Dendritic cell treated with granulocyte-macrophage colony-stimulating factor and Interleukin-4, amounts not matched to agents 40 ng/mL and 50 ng/mL, for 4 days (primary cell): Measurements from ENCODE around the gene OS9.

Experiments used
- H3K27ac Mint-ChIP-seq: one replicate; pipeline ENCODE4 v1.8.0; 2022; ENCODE audit warnings: mild to moderate bottlenecking, mixed read lengths
- H3K27me3 Mint-ChIP-seq: one replicate; pipeline ENCODE4 v1.8.0; 2022; ENCODE audit warnings: mild to moderate bottlenecking, mixed read lengths
- H3K36me3 Mint-ChIP-seq: one replicate; pipeline ENCODE4 v1.8.0; 2022; ENCODE audit warnings: low read depth, mixed read lengths
- H3K4me1 Mint-ChIP-seq: one replicate; pipeline ENCODE4 v1.8.0; 2022; ENCODE audit warnings: low read depth, mixed read lengths
- H3K4me3 Mint-ChIP-seq: one replicate; pipeline ENCODE4 v1.8.0; 2022; ENCODE audit warnings: mild to moderate bottlenecking, moderate library complexity, mixed read lengths
- H3K9me3 Mint-ChIP-seq: one replicate; pipeline ENCODE4 v1.8.0; 2022; ENCODE audit warnings: mixed read lengths
- intact Hi-C: fragments of 100-400 bp; cut with micrococcal nuclease; formaldehyde crosslinking; loops from one replicate; pipeline ENCODE4 v1.15.0; 2022

OS9 gene

DNA sequence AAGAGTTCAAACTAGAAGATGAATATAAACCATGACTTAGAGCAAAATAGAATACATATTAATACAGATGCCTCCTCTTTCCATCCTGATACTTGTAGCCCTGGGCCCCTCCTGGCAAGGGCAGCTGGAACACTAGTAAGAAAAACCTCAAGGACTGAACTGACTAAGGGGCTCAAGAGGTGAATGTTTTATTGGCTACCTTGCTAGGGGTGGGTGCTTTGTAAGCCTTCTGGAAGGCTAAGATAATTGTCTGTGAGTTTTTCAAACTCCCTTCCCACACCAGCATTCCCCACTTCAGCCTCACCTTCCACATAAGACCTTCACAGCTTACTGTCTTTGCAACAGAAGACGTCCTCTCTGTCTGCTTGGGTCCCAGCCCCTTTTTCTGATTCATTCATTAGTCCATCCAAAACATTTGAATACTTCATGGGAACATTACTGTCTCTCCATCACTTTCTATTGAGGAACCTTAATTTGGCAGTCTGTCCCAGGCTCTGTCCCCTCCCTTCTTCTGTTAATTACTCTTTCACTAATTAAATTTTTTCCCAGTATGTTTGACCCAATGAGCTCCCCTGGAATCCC, 59.9 kb downstream of the OS9 start:
- H3K4me3 Mint-ChIP-seq = peak overlapping the region; percentile 74

GRCh38 chr12:57754411-57755193, 60.7 kb downstream of the OS9 start, which contains the start of gene MARCHF9:
Gene MARCHF9 (plus strand): TSS chr12:57755103. CDS start chr12:57755529, 426 bp downstream.
- intact Hi-C loops = loop anchor here (5.0 kb wide), 1 partner anchor 207 kb away; the partner anchor contains the start of gene DCTN2
- peak within 1 kb of the TSS; percentile 78 for H3K4me3 Mint-ChIP-seq
- peaks cover 69% of the 10 kb centered on the region for H3K4me1 Mint-ChIP-seq
- peak within 1 kb of the TSS; percentile 84 for H3K27ac Mint-ChIP-seq
- peaks cover 7% of the 10 kb centered on the region for H3K27me3 Mint-ChIP-seq
- peaks cover 53% of the 10 kb centered on the region for H3K36me3 Mint-ChIP-seq
- no peaks in the 10 kb centered on the region for H3K9me3 Mint-ChIP-seq

More for the DNA sequence above, 59.9 kb downstream of the OS9 start:
- intact Hi-C loops = loop anchor here (2.0 to 5.0 kb wide), 2 partner anchors 61 to 207 kb away; partner anchors contain the start of gene DCTN2
- H3K36me3 Mint-ChIP-seq = peaks cover 53% of the 10 kb centered on the region
- H3K27ac Mint-ChIP-seq = peak overlapping the region; percentile 83
- H3K4me1 Mint-ChIP-seq = peaks cover 69% of the 10 kb centered on the region
- peaks cover 7% of the 10 kb centered on the region for H3K27me3 Mint-ChIP-seq
- no peaks in the 10 kb centered on the region for H3K9me3 Mint-ChIP-seq

DNA sequence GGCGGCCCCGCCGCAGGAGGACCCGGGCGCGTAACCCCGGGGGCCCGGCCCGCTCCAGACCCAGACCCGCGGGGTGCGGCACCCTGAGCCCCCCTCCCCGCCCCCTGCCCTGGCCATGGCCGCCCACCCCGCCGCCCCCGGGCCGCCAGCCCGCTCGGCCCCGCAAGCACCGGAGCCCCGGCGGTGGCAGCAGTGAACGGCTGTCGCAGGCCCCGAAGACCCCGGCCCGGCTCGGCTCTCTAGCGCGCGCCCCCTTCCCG, 61.2 kb downstream of the OS9 start:
- intact Hi-C loops = no loop called here
- H3K4me1 Mint-ChIP-seq = peaks cover 74% of the 10 kb centered on the region
- H3K27ac Mint-ChIP-seq = no peak overlapping the region
- no peaks in the 10 kb centered on the region for H3K9me3 Mint-ChIP-seq
- H3K27me3 Mint-ChIP-seq = peaks cover 7% of the 10 kb centered on the region
- peaks cover 52% of the 10 kb centered on the region for H3K36me3 Mint-ChIP-seq
- H3K4me3 Mint-ChIP-seq = peak overlapping the region; percentile 78

- intact Hi-C loops = loop anchor here (2.0 kb wide), 1 partner anchor 17 kb away; the partner anchor contains the start of genes EEF1AKMT3 and METTL1
- peaks cover 47% of the 10 kb centered on the region for H3K36me3 Mint-ChIP-seq
- peaks cover 74% of the 10 kb centered on the region for H3K4me1 Mint-ChIP-seq
- no peaks in the 10 kb centered on the region for H3K9me3 Mint-ChIP-seq
- peak overlapping the region; percentile 84 for H3K27ac Mint-ChIP-seq
- H3K4me3 Mint-ChIP-seq = peak overlapping the region; percentile 78
- peaks cover 7% of the 10 kb centered on the region for H3K27me3 Mint-ChIP-seq
Observed at GRCh38 chr12:57755454-57756372, 61.8 kb downstream of the OS9 start.

DNA sequence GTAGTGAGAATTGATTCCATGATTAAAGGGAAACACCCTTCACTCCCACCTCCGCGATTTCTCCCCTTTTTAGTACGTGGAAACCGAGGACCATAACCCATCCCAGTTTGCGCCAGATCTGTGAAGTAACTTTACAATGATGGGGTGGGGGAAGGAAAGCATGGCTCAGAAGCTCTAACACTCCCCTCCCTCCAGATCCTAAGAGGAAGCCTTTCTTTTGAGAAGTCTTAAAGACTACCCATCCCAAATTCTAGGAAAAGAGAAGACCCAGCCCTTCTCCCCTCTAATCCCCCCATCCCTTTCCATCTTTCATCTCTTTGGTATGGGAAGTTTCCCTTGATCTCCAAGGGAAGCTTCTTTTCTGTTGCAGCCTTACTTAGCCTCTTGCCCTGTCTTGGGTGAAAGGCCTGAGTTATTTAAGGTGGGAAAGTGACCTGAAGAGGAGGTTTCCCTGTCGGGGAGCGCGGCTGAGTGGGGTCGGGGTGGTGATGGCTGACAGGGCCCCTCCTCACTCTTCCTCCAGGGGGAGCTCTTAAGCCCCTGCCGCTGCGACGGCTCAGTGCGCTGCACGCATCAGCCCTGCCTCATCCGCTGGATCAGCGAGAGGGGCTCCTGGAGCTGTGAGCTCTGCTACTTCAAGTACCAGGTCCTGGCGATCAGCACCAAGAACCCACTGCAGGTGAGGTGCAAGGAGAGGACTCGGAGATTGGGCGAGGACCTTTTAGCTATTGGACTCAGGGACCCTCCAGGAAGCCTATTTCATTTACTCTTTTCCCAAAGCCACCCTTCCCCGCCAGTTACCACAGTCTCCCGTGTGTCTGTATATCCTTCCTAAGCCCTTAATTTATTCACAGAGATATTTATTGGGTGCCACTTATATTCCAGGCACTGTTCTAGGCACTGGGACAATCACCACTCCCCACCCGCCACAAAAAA, 62.7 kb downstream of the OS9 start:
- intact Hi-C loops = loop anchor here (2.0 kb wide), 1 partner anchor 16 kb away; the partner anchor contains the start of genes EEF1AKMT3 and METTL1
- Mint-ChIP-seq H3K9me3 (no peaks in the 10 kb centered on the region), H3K36me3 (peaks cover 37% of the 10 kb centered on the region), H3K4me3 (peak overlapping the region; percentile 78), H3K4me1 (peaks cover 70% of the 10 kb centered on the region), H3K27me3 (peaks cover 7% of the 10 kb centered on the region), H3K27ac (peak overlapping the region; percentile 84)

DNA sequence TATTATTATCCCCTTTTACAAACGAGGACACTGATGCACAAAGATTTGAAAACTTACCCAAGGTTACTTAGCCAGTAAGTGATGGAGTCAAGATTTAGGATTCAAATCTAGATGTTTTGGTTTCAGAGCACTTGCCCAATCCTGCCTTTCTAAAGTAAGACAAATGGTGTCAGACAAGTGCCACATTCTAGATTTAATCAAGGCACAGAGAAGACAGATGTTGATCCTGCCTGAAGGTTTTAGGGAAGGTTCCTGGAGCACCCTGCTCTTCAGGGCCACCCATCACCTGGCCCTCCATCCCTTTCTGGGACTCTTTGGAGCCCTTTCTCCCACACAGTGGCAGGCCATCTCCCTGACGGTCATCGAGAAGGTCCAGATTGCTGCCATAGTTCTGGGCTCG, 63.8 kb downstream of the OS9 start:
- H3K4me3 Mint-ChIP-seq = no peak overlapping the region
- no peak overlapping the region for H3K27ac Mint-ChIP-seq
- H3K27me3 Mint-ChIP-seq = peaks cover 7% of the 10 kb centered on the region
- peaks cover 62% of the 10 kb centered on the region for H3K4me1 Mint-ChIP-seq
- intact Hi-C loops = loop anchor here (2.0 kb wide), 1 partner anchor 15 kb away; the partner anchor contains the start of genes EEF1AKMT3 and METTL1
- no peaks in the 10 kb centered on the region for H3K9me3 Mint-ChIP-seq
- peaks cover 32% of the 10 kb centered on the region for H3K36me3 Mint-ChIP-seq

- Mint-ChIP-seq H3K4me3 (no peak overlapping the region), H3K36me3 (peaks cover 32% of the 10 kb centered on the region), H3K4me1 (peaks cover 52% of the 10 kb centered on the region), H3K27ac (no peak overlapping the region), H3K27me3 (peaks cover 16% of the 10 kb centered on the region), H3K9me3 (no peaks in the 10 kb centered on the region)
- intact Hi-C loops = no loop called here
Observed at GRCh38 chr12:57758552-57759359, 64.8 kb downstream of the OS9 start.

GRCh38 chr12:57759360-57759980, 65.5 kb downstream of the OS9 start:
- no peak overlapping the region for H3K4me3 Mint-ChIP-seq
- H3K27me3 Mint-ChIP-seq = peaks cover 19% of the 10 kb centered on the region
- peaks cover 32% of the 10 kb centered on the region for H3K36me3 Mint-ChIP-seq
- H3K9me3 Mint-ChIP-seq = no peaks in the 10 kb centered on the region
- intact Hi-C loops = no loop called here
- H3K4me1 Mint-ChIP-seq = peaks cover 49% of the 10 kb centered on the region
- H3K27ac Mint-ChIP-seq = no peak overlapping the region

DNA sequence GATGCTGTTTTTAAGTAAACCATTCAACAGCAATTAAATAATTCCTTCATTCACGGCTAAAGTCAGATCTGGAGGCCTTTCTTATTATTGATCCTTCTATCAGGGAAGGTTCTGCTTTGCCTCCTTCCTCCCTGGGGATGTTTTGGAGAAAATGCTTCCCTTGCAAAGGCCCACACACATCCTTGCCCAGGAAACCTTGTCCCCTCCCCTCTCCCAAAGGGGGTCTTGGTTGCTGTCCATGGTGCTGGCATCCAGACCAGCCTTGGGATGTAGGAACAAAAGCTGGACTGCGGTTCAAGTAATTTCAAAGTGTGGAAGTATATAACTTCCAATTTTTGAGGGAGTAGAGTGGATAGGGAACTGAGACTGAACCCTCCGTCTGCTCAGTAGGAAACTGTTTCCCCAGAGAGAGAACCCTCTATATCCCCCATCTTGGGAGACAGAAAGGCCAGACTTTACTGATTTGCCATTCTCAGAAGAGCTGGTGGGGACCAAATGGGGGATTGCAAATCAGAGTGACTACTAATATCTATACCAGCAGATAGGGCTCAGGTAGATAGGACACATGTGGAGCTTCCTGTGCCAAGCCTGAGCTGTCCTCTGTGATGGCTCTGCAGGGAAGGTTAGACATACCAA, 66.5 kb downstream of the OS9 start:
- Mint-ChIP-seq H3K36me3 (peaks cover 32% of the 10 kb centered on the region), H3K27ac (no peak overlapping the region), H3K4me3 (no peak overlapping the region)

GRCh38 chr12:57761391-57761998, 67.6 kb downstream of the OS9 start:
- intact Hi-C loops = no loop called here
- Mint-ChIP-seq H3K9me3 (no peaks in the 10 kb centered on the region), H3K4me1 (peaks cover 60% of the 10 kb centered on the region), H3K36me3 (peaks cover 32% of the 10 kb centered on the region), H3K27ac (no peak overlapping the region), H3K4me3 (no peak overlapping the region), H3K27me3 (peaks cover 36% of the 10 kb centered on the region)

More for the DNA sequence above, 66.5 kb downstream of the OS9 start:
- Mint-ChIP-seq H3K27me3 (peaks cover 26% of the 10 kb centered on the region), H3K9me3 (no peaks in the 10 kb centered on the region), H3K4me1 (peaks cover 55% of the 10 kb centered on the region)
- intact Hi-C loops = no loop called here

DNA sequence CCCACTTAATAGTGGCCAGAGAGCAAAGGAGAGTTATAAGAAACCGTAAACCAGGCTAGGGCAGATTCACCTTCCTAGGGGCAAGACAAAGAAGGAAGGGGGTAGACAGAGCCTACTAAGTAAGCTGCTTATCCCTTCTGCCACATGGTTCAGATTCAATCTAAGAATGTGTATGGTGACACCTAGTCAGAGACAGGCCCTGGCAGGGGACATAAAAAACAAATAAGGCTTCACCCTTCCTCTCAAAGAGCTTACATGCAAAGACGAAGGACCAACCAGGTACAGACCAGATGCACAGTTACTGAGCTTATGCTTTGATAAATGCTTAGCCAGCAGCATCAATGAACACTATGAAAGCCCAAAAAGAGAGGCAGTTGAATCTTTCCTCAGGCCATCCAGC, 68.5 kb downstream of the OS9 start:
- Mint-ChIP-seq H3K27me3 (peaks cover 45% of the 10 kb centered on the region), H3K4me1 (peaks cover 61% of the 10 kb centered on the region), H3K4me3 (no peak overlapping the region), H3K27ac (no peak overlapping the region), H3K9me3 (no peaks in the 10 kb centered on the region), H3K36me3 (peaks cover 22% of the 10 kb centered on the region)
- intact Hi-C loops = no loop called here
